Activated CD8-positive, alpha-beta T cell treated with anti-CD3 and anti-CD28 coated beads for 36 hours (primary cell): ENCODE measurements around the gene FAM13A. TPM values are rescaled to one million over a fixed set of nuclear protein-coding genes. Genes with fewer than 3 reads are reported as not detected.
A peak's percentile ranks its signal among the peaks of the same experiment; 100 is the strongest.

Experiments used
- ATAC-seq: fragments of 200-7000 bp; cut with Tn5 transposase; one replicate; pipeline ENCODE4 v1.10.0; 2021; ENCODE audit warnings: mild to moderate bottlenecking, moderate library complexity
- CTCF ChIA-PET: fragments of 350-600 bp; sonication (Branson Sonifier 250); formaldehyde crosslinking; loops from one replicate; lab custom pipeline; 2021; ENCODE audit warnings: antibody characterized with exemption; lab: Charles Lee
- POLR2A ChIA-PET: fragments of 350-600 bp; sonication (Branson Sonifier 250); formaldehyde crosslinking; loops from one replicate; lab custom pipeline; 2021; ENCODE audit warnings: antibody characterized with exemption; lab: Charles Lee
- DNase-seq: peaks from one replicate; pipeline ENCODE4 v3.0.0-alpha.2; 2020
- H3K27ac Mint-ChIP-seq: one replicate; pipeline ENCODE4 v1.8.0; 2021; ENCODE audit warnings: mild to moderate bottlenecking, mixed read lengths
- H3K27me3 Mint-ChIP-seq: one replicate; pipeline ENCODE4 v1.8.0; 2021; ENCODE audit warnings: mixed read lengths
- H3K36me3 Mint-ChIP-seq: one replicate; pipeline ENCODE4 v1.8.0; 2021; ENCODE audit warnings: low read depth, mixed read lengths
- H3K4me1 Mint-ChIP-seq: one replicate; pipeline ENCODE4 v1.8.0; 2021; ENCODE audit warnings: low read depth, mixed read lengths
- H3K4me3 Mint-ChIP-seq: one replicate; pipeline ENCODE4 v1.8.0; 2021; ENCODE audit warnings: mild to moderate bottlenecking, moderate library complexity, mixed read lengths
- H3K9me3 Mint-ChIP-seq: one replicate; pipeline ENCODE4 v1.8.0; 2021; ENCODE audit warnings: mixed read lengths
- CTCF ChIP-seq: fragments of 200-600 bp; IDR thresholded peaks from one replicate; pipeline ENCODE4 v1.8.0; 2022; ENCODE audit warnings: antibody characterized with exemption, mild to moderate bottlenecking
- intact Hi-C: fragments of 100-400 bp; cut with micrococcal nuclease; formaldehyde crosslinking; loops from one replicate; pipeline ENCODE4 v1.10.0; 2022
- total RNA-seq, 2 experiments: library from RNA; stranded (reverse); gene quantifications; one replicate each; pipeline ENCODE4 v1.2.3, GENCODE V29; 2021

The FAM13A gene
- total RNA-seq, 2 experiments from 2014 or later = 4.5 to 6.0 TPM

DNA sequence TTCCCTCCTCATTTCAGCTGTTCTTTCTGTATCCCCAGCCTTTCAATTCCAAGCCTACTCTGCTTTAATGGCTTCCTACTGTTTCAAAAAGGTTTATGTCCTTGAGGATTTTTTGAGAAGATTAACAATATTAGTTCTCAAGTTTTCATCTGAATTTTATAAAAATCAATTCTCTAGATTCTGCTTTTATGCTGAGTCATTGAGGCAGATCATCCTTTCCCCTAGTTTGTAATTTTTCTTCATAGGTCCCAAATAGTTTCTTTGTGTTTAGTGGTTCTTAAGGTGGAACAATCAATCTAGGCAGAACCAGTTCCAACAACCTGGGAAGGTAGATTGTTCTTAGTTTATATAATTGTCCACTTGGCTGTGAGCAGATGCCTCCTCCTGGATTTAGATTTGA, 259.3 kb downstream of the FAM13A start:
- POLR2A ChIA-PET = no interaction called here
- TF ChIP-seq CTCF = no peak
- Mint-ChIP-seq H3K9me3 (no peaks in the 10 kb centered on the region), H3K4me1 (peaks cover 7% of the 10 kb centered on the region), H3K27me3 (peaks cover 7% of the 10 kb centered on the region), H3K27ac (no peak overlapping the region), H3K36me3 (peaks cover 1% of the 10 kb centered on the region), H3K4me3 (no peak overlapping the region)
- intact Hi-C loops = loop anchor here (10.0 kb wide), 1 partner anchor 273 kb away; the partner anchor contains the start of gene PYURF
- CTCF ChIA-PET = no interaction called here
- DNase-seq = no peak
- ATAC-seq = no peak

DNA sequence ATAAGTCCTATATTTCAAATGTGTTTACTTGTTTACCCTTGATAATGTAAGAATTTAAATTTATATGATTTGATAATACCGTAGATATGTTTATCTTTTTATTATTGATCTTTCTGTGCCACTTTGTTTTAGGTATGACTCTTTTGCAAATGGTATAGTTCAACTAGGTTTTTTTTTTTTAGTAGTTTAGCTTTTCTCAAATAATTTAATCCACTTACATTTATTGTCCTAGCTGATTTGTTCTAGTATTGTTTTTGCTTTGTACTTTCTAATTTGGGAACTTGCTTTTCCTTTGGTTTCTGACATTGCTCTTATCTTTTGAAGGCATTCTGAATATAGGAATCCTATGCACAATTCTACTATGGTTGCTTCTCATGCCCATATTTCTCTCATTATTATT, 260.4 kb downstream of the FAM13A start:
- POLR2A ChIA-PET = interaction anchor here (0.6 kb wide), 1 partner anchor 272 kb away, joined by 3 read pairs; no protein-coding TSS in a partner anchor
- Mint-ChIP-seq H3K27me3 (peaks cover 7% of the 10 kb centered on the region), H3K27ac (no peak overlapping the region), H3K36me3 (peaks cover 1% of the 10 kb centered on the region), H3K4me3 (no peak overlapping the region), H3K4me1 (peaks cover 16% of the 10 kb centered on the region), H3K9me3 (no peaks in the 10 kb centered on the region)
- TF ChIP-seq CTCF = no peak
- CTCF ChIA-PET = no interaction called here
- ATAC-seq (no peak), DNase-seq (no peak)
- intact Hi-C loops = loop anchor here (10.0 kb wide), 1 partner anchor 272 kb away; the partner anchor contains the start of gene PYURF

GRCh38 chr4:88794952-88795351, 262.0 kb downstream of the FAM13A start:
- Mint-ChIP-seq H3K36me3 (peaks cover 1% of the 10 kb centered on the region), H3K4me3 (no peak overlapping the region), H3K27ac (no peak overlapping the region), H3K9me3 (no peaks in the 10 kb centered on the region), H3K27me3 (peaks cover 7% of the 10 kb centered on the region), H3K4me1 (peaks cover 16% of the 10 kb centered on the region)
- POLR2A ChIA-PET = no interaction called here
- no peak for TF ChIP-seq CTCF
- no peak for DNase-seq
- no peak for ATAC-seq
- CTCF ChIA-PET = interaction anchor here (0.7 to 1.3 kb wide), 4 partner anchors 24 to 255 kb away, joined by 3 to 5 read pairs (median 4); no protein-coding TSS in a partner anchor
- intact Hi-C loops = loop anchor here (10.0 kb wide), 1 partner anchor 270 kb away; the partner anchor contains the start of gene PYURF

GRCh38 chr4:88794087-88794690, 262.8 kb downstream of the FAM13A start:
- Mint-ChIP-seq H3K36me3 (peaks cover 1% of the 10 kb centered on the region), H3K4me3 (no peak overlapping the region), H3K9me3 (no peaks in the 10 kb centered on the region), H3K27me3 (peaks cover 3% of the 10 kb centered on the region), H3K4me1 (peaks cover 16% of the 10 kb centered on the region), H3K27ac (no peak overlapping the region)
- ChIA-PET POLR2A (no interaction called here), CTCF (interaction anchor here (1.1 to 1.4 kb wide), 4 partner anchors 19 to 255 kb away, joined by 3 to 5 read pairs (median 4); no protein-coding TSS in a partner anchor)
- TF ChIP-seq CTCF = no peak
- DNase-seq = no peak
- no peak for ATAC-seq
- intact Hi-C loops = loop anchor here (10.0 kb wide), 1 partner anchor 269 kb away; the partner anchor contains the start of gene PYURF

DNA sequence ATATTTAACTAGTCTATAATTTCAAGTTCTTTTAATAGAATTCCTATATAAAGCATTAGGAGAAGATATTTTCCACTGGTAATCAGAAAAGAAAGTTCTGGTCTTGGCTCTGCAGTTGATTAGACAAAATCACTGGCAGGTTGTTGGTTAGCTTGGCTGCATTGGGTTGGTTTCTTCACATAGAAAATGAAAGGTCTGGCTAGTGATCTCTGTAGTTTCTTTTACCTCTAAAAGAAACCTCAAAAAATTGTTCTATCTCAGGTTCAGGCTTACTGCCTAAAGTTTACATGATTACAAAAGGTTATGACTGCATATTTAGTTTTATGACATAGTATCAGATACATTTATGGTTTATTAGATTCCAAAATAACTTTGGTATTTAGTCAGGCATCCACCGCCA, 263.5 kb downstream of the FAM13A start:
- intact Hi-C loops = loop anchor here (10.0 kb wide), 1 partner anchor 269 kb away; the partner anchor contains the start of gene PYURF
- ATAC-seq (no peak), DNase-seq (peak; percentile 7)
- CTCF ChIA-PET = interaction anchor here (1.3 to 1.4 kb wide), 2 partner anchors 19 to 254 kb away, joined by 3 to 4 read pairs; no protein-coding TSS in a partner anchor
- no peak for TF ChIP-seq CTCF
- peaks cover 16% of the 10 kb centered on the region for H3K4me1 Mint-ChIP-seq
- H3K27ac Mint-ChIP-seq = no peak overlapping the region
- H3K4me3 Mint-ChIP-seq = no peak overlapping the region
- no peaks in the 10 kb centered on the region for H3K9me3 Mint-ChIP-seq
- POLR2A ChIA-PET = no interaction called here
- H3K36me3 Mint-ChIP-seq = peaks cover 1% of the 10 kb centered on the region
- H3K27me3 Mint-ChIP-seq = peaks cover 1% of the 10 kb centered on the region
